ENCODE results near the gene FGD4.

FGD4 gene

DNA sequence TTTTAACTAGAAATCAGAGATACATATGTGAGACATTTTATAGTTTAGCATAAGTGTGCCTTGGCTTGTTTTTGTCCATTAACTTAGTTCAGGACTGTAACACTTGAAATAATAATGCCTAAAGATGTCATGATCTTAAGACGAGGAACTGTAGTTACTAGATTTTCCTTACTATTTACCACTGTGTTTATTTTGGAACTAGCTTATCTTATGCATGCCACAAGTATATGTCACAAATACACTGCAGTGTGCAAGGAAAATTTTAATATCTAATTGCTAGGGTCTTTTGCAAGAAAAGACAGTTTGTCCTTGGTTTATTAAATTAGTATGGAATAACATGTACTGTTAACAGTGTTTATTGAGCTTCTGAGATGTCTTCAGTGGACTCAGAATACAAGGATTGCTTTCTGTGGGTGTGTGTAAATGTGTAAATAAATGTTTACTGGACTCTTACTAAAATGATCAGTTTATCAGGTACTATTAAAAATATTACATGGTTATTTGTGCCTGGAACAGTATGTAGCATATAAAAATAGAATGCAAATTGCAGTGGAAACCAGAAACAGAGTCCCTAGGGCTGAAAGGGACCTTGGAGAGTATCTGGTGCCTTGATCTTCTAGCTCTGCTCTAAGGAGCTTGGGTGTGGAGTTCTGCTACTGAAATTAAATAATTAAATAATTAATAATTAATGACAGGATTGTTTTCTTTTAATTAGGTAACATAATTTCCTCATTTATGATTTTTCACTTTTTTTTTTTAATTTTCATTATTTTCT lies 58.1 kb downstream of the FGD4 start:
- DNase-seq (ENCODE audit: low read depth), result no peak

DNA sequence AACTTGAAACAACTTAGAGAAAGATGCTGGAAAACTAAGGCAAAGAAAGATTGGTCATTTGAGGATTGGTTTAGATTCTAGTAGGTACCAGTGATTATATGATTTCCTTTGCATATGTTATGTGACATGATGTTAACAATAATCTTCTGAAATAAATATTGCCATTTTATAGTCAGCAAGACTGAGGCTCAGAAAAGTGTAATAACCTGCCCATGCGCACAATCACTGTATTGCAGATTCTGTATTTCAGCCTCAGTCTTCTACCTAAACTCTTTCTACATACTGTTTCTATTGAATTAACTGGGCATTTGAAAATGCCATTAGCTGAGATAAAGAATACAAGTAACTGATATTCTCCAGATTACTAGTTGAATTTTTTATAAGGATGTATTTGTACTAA lies 61.3 kb downstream of the FGD4 start:
- DNase-seq (ENCODE audit: low read depth), result no peak

DNA sequence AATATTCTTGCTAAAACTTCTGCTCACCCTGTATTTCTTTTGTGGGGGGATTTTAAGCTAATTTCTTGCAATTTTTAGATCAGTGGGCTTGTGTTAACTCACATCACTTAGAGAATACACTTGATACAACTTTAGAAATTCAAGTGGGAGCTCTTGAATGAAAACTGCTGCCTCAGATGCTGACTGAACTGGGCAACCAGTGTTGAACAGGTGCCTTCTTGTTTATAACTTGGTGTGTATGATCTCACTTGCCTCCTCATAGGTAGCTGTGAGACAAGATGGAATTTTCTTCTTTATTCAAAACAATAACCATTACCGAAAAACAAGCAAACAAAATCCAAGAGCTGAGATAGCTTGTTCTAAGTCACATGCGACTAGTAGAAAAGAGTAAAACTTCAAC lies 63.5 kb downstream of the FGD4 start:
- no peak for DNase-seq (ENCODE audit: low read depth)

DNA sequence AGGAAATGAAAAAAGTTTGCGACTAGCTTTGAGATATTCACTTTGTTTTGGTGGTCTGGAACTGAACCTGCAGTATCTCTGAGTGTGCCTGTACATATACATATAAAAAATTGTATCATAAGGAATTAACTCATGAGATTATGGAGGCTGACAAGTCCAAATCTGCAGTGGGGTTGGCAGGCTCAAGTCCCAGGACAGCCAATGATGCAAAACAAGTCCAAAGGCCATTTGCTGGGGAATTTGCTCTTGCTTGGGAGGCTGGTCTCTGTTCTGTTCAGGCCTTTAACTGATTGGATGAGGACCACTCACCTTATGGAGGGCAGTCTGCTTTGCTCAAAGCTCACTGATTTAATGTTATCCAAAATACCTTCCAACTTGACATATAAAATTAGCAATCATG lies 66.8 kb downstream of the FGD4 start:
- no peak for DNase-seq (ENCODE audit: low read depth)

DNA sequence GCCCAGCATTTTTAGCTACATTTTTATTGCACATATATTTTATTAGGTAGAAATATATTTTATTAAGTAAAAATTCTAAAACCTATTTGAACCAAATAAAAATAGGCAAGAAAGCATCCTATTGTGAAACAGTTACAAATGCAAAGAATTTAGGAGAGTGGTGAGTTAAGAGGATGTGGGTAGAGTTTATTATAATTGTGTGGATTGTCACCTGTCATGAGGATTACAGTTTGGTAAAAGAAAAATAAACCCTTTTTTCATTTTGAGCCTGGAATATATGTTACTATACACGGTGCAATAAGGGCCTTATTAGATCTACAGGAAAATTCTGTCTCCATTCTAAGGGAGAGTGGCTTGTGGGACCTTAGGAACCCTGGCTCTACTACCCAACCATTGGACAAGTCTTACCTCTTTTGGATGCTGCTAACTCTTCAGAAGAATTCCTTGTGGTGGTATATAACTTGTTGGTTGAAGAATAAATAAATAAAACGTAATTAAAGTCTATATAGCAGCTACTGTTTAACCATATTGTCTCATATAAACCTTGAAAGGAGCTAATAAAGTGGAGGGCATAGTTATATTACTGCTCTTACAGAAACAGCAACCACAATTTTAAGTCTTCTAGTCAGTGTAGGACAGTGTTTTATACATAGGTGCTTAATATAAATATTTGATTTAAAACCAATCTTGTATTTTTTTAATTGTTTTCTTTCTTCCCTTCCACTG lies 67.8 kb downstream of the FGD4 start:
- DNase-seq (ENCODE audit: low read depth), result no peak

GRCh38 chr12:32467959-32468863 lies 68.9 kb downstream of the FGD4 start:
- no peak for DNase-seq (ENCODE audit: low read depth)

DNA sequence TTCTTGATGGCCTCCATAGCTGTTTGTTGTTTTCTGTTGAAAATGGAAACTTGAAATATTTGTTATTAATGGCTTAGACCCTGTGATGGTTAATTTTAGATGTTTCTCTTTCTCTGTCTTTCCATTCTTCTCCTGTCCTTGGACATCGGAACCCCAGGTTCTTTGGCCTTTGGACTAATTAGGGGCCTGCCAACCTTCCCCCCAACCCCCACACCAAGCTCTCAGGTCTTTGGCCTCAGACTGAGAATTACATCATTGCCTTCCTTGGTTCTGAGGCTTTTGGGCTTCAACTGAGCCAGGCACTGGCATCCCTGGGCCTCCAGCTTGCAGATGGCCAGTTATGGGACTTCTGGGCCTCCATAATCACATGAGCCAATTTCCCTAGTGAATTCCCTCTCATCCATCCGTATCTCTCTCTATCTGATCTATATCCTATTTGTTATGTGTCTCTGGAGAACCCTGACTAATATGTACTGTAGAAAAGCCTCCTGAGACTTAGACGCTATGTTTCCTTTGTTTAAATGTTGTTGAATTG lies 71.6 kb downstream of the FGD4 start:
- no peak for DNase-seq (ENCODE audit: low read depth)

DNA sequence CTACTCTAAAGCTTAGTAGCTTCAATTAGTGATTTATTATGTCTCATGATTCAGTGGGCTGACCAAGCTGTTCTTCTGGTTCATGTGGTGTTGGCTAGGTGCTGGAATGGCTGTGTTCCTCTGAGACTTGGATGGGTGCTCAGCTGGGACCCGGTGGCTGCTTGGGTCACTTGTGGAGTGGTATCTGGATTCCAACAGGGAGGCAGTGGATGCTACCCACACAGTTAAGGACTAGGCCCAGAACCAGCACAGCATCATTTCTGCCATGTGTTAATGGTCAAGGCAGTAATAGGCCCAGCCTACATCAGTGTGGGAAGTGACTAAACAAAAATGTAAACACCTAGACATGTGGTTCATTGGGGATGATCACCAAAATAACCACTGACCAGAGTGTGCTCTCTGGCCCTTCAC lies 72.2 kb downstream of the FGD4 start:
- DNase-seq (ENCODE audit: low read depth), result no peak

GRCh38 chr12:32475724-32476123 lies 76.4 kb downstream of the FGD4 start:
- no peak for DNase-seq (ENCODE audit: low read depth)

GRCh38 chr12:32476446-32476845 lies 77.1 kb downstream of the FGD4 start:
- DNase-seq (ENCODE audit: low read depth), result no peak

DNA sequence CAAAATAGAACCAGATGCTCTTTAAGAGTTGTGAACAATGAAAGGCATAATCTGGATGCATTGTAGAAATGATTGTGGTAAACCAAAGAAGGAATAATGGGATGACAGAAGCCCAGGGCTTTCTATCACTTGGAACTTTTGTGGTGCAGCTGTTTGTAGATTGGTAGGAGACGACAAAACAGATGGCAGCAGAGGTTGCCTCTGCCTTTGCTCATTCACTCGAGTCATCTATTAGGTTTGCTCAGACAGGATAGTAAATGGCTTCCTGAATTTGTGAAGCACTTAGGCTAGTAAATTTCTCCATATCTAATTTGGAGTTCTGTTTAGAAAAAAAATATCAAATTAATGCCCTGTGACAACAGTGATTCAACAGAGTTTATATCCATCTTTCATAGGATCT lies 78.4 kb downstream of the FGD4 start:
- no peak for DNase-seq (ENCODE audit: low read depth)

GRCh38 chr12:32478166-32478565 lies 78.8 kb downstream of the FGD4 start:
- DNase-seq (ENCODE audit: low read depth), result no peak

DNA sequence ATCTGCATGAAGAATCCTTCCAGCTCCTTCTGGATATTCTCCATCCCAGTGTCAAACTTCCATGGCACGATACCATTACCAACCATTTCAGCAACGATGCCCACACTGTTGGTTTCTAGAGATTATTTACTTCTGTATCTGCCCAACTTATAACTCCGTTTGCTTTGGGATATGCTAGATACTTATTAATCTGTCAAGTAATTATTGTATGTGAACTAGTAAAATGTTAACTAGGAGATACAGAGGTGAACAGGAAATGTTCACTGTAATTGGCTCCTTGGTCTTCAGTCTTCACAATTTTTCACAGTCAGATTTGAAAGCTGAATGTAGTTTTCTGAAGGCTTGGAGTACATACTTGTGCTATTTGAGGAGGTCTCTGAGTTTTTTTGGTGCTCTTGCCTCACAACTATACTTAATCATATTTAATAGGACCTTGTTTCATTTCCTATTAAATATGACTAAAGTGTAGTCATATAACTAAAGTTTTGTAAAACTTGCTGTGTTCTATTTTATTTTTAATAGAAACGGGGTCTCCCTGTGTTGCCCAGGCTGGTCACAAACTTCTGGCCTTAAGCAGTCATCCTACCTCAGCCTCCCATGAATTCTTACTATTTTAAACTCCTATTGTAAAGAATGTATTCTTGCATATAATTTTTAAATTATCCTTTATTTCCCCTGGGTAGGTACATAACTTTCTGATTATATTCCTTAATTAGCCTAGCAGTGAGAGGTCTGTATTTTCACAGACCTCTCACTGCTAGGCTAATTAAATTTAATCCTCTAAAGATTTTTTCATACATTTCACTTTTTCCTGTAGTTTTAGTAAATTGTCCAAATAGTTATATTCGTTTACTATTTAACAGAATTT lies 79.7 kb downstream of the FGD4 start:
- no peak for DNase-seq (ENCODE audit: low read depth)

GRCh38 chr12:32482226-32482625 lies 82.9 kb downstream of the FGD4 start:
- no peak for DNase-seq (ENCODE audit: low read depth)

GRCh38 chr12:32483499-32483898 lies 84.1 kb downstream of the FGD4 start:
- DNase-seq (ENCODE audit: low read depth), result no peak

DNA sequence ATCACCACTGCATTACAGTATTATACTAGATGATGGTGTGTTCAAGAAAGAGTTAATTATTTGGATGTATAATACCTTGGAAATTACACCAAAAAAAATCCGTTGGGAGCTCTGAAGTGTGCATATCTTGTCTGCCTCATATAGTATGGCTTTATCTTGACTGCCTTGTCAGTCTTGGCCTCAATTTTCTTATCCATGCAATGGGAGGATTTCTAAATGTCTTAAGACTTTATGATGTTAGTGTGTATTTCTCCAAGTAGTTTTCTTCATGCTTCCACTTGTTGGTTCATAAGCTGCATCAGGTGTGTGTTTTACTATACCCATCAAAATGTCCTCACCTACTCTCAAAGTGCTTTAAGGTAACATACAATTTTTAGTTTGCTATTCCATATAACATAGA lies 84.6 kb downstream of the FGD4 start:
- no peak for DNase-seq (ENCODE audit: low read depth)

- no peak for DNase-seq (ENCODE audit: low read depth)
Measured at GRCh38 chr12:32486158-32486557, 86.8 kb downstream of the FGD4 start.

- no peak for DNase-seq (ENCODE audit: low read depth)
Measured at GRCh38 chr12:32488132-32488531, 88.8 kb downstream of the FGD4 start.

DNA sequence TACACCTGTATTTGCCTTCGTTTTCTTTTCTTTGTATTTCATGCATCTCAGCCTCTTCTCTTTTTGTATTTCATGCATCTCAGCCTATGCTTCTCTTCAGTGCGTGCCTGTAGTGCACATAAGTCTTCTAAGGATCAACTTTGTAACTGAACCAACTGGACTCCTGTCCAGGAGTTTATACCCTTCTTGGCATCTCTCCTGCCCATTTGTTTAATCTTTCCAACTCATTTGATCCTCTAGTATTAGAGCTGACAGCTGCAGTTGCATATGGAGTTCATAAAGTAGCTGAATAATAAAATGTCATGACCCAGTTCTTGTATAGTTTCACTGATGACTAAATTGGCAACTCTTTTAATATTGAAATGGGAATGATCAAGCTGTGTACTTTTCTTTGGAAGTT lies 89.7 kb downstream of the FGD4 start:
- DNase-seq (ENCODE audit: low read depth), result no peak

GRCh38 chr12:32490801-32491200 lies 91.4 kb downstream of the FGD4 start:
- DNase-seq (ENCODE audit: low read depth), result no peak

DNA sequence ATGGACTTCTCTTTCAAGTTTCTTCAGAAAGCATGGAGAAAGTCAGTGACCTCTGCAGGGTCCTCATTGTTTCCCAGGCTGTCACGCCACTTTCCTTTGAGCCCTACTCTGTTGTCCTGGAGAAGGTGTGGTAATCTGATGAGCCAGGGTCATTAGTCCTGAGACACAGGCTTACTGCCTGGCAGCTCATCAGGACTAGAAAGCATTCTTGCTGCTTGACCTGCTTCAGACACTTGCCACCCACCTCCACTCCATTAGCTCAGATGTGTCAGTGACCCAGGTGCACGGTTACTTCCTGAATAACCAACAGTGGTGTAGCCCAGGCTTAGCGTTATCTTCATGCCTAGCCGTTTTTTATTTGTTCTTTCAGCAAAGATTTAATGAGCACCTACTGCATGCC lies 93.9 kb downstream of the FGD4 start:
- DNase-seq (ENCODE audit: low read depth), result no peak
